Mesendoderm (in vitro differentiated cells): ENCODE results near the gene IL17RE.

Experiments
- DNase-seq: peaks from one replicate; pipeline ENCODE4 v3.0.0; 2013
- H2AK5ac ChIP-seq: 2 replicates; pipeline ENCODE4 v1.6.1; 2013; ENCODE audit warnings: low read length, inconsistent platforms
- H2BK120ac ChIP-seq: 2 replicates; pipeline ENCODE4 v1.6.1; 2013; ENCODE audit warnings: low read depth, mild to moderate bottlenecking, low read length, moderate library complexity, mixed read lengths
- H2BK15ac ChIP-seq: replicated peaks from 2 replicates; pipeline ENCODE4 v1.6.1; 2013; ENCODE audit warnings: low read depth, mild to moderate bottlenecking, moderate library complexity
- H2BK5ac ChIP-seq: 2 replicates; pipeline ENCODE4 v1.6.1; 2013; ENCODE audit warnings: low read length, inconsistent platforms
- H3K18ac ChIP-seq: 2 replicates; pipeline ENCODE4 v1.6.1; 2013; ENCODE audit warnings: mild to moderate bottlenecking, low read length, mixed read lengths
- H3K23ac ChIP-seq: one replicate; pipeline ENCODE4 v1.6.1; 2013; ENCODE audit warnings: low read length
- H3K27ac ChIP-seq: 2 replicates; pipeline ENCODE4 v1.5.1; 2013; ENCODE audit warnings: low read depth, mild to moderate bottlenecking, inconsistent platforms, low read length, moderate library complexity
- H3K27me3 ChIP-seq: 2 replicates; pipeline ENCODE4 v1.6.1; 2013; ENCODE audit warnings: low read length, control low read depth, mild to moderate bottlenecking, inconsistent platforms; ENCODE audit not compliant: insufficient read depth, poor library complexity
- H3K36me3 ChIP-seq: 2 replicates; pipeline ENCODE4 v1.6.1; 2013; ENCODE audit warnings: low read length, inconsistent platforms; ENCODE audit not compliant: control insufficient read depth, insufficient read depth
- H3K4ac ChIP-seq: one replicate; pipeline ENCODE4 v1.6.1; 2013; ENCODE audit warnings: low read depth, mild to moderate bottlenecking, low read length, moderate library complexity
- H3K4me1 ChIP-seq: 2 replicates; pipeline ENCODE4 v1.6.1; 2013; ENCODE audit warnings: low read depth, low read length, inconsistent platforms; ENCODE audit not compliant: control insufficient read depth
- H3K4me2 ChIP-seq: 2 replicates; pipeline ENCODE4 v1.6.1; 2013; ENCODE audit warnings: low read length
- H3K4me3 ChIP-seq: 2 replicates; pipeline ENCODE4 v1.5.1; 2013; ENCODE audit warnings: mild to moderate bottlenecking, low read length
- H3K56ac ChIP-seq: one replicate; pipeline ENCODE4 v1.6.1; 2013; ENCODE audit warnings: low read length
- H3K79me1 ChIP-seq: 2 replicates; pipeline ENCODE4 v1.6.1; 2013; ENCODE audit warnings: low read length, inconsistent platforms
- H3K79me2 ChIP-seq: 2 replicates; pipeline ENCODE4 v1.6.1; 2013; ENCODE audit warnings: mild to moderate bottlenecking, low read length; ENCODE audit not compliant: control insufficient read depth, insufficient read depth
- H3K9ac ChIP-seq: 2 replicates; pipeline ENCODE4 v1.6.1; 2013; ENCODE audit warnings: low read length, inconsistent platforms
- H4K5ac ChIP-seq: one replicate; pipeline ENCODE4 v1.6.1; 2013; ENCODE audit warnings: low read length
- H4K8ac ChIP-seq: one replicate; pipeline ENCODE4 v1.6.1; 2013; ENCODE audit warnings: low read depth, mild to moderate bottlenecking, control low read depth, low read length, moderate library complexity
- WGBS: extraction: QIAGEN DNeasy Blood & Tissue Kit; methylation state at CpG from one replicate; pipeline ENCODE4 v1.1.7; 2013; ENCODE audit warnings: low lambda C conversion rate, missing lambda C conversion rate; ENCODE audit not compliant: insufficient coverage; ENCODE audit errors: extremely low coverage; 5-methylcytosine and 5-hydroxymethylcytosine counted together

The IL17RE gene

DNA sequence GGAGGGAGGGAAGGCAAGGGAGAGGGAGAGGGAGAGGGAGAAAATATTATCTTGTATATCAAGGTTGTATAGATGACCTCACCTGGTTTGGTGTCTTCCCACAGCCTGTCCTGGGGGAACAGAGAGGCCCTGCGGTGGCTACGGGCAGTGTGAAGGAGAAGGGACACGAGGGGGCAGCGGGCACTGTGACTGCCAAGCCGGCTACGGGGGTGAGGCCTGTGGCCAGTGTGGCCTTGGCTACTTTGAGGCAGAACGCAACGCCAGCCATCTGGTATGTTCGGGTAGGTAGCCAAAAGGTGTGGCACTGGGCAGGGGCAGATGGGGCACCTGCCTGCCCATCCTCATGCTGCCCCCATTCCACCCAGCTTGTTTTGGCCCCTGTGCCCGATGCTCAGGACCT, 38.1 kb downstream of the IL17RE start:
- H2BK120ac ChIP-seq: no peak overlapping the region
- no peak overlapping the region for H3K56ac ChIP-seq
- no peak overlapping the region for H4K5ac ChIP-seq
- H2AK5ac ChIP-seq: no peak overlapping the region
- no peaks in the 10 kb centered on the region for H3K79me2 ChIP-seq
- H3K4ac ChIP-seq: no peak overlapping the region
- H2BK5ac ChIP-seq: no peak overlapping the region
- H2BK15ac ChIP-seq: no peak overlapping the region
- no CpG with 5 or more reads among the region's 10 CpGs for WGBS
- no peaks in the 10 kb centered on the region for H3K79me1 ChIP-seq
- H3K18ac ChIP-seq: no peak overlapping the region
- H3K23ac ChIP-seq: no peak overlapping the region
- H3K27me3 ChIP-seq: no peaks in the 10 kb centered on the region
- H3K9ac ChIP-seq: no peak overlapping the region
- DNase-seq: no peak
- no peaks in the 10 kb centered on the region for H3K4me1 ChIP-seq
- H4K8ac ChIP-seq: no peak overlapping the region
- no peak overlapping the region for H3K27ac ChIP-seq
- no peak overlapping the region for H3K4me3 ChIP-seq
- H3K4me2 ChIP-seq: no peak overlapping the region
- H3K36me3 ChIP-seq: no peaks in the 10 kb centered on the region

DNA sequence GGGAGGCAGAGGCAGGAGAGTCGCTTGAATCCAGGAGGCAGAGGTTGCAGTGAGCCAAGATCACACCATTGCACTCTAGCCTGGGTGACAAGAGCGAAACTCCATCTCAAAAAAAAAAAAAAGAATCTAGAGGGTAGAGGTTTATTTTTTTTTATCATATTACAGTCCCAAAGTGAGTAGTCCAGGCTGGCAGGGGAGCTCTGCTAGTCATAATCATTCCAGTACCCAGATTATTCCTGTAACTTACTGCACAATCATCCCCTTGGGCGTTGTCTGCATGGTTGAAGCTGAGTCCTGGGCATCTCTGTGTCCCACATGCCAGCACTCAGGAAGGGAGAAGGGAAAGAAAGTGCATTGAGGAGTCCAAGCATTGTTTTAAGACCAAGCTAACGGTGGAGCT, 39.5 kb downstream of the IL17RE start:
- H3K9ac ChIP-seq: no peak overlapping the region
- no peak overlapping the region for H3K4me3 ChIP-seq
- H3K4ac ChIP-seq: no peak overlapping the region
- no peak overlapping the region for H3K56ac ChIP-seq
- no peak overlapping the region for H3K27ac ChIP-seq
- H3K4me1 ChIP-seq: no peaks in the 10 kb centered on the region
- H2AK5ac ChIP-seq: no peak overlapping the region
- H4K5ac ChIP-seq: no peak overlapping the region
- H3K23ac ChIP-seq: no peak overlapping the region
- no peak overlapping the region for H2BK120ac ChIP-seq
- no peaks in the 10 kb centered on the region for H3K36me3 ChIP-seq
- H3K18ac ChIP-seq: no peak overlapping the region
- no CpG with 5 or more reads among the region's 4 CpGs for WGBS
- DNase-seq: no peak
- no peaks in the 10 kb centered on the region for H3K27me3 ChIP-seq
- no peak overlapping the region for H3K4me2 ChIP-seq
- no peak overlapping the region for H2BK5ac ChIP-seq
- no peak overlapping the region for H2BK15ac ChIP-seq
- no peak overlapping the region for H4K8ac ChIP-seq
- no peaks in the 10 kb centered on the region for H3K79me2 ChIP-seq
- H3K79me1 ChIP-seq: no peaks in the 10 kb centered on the region

DNA sequence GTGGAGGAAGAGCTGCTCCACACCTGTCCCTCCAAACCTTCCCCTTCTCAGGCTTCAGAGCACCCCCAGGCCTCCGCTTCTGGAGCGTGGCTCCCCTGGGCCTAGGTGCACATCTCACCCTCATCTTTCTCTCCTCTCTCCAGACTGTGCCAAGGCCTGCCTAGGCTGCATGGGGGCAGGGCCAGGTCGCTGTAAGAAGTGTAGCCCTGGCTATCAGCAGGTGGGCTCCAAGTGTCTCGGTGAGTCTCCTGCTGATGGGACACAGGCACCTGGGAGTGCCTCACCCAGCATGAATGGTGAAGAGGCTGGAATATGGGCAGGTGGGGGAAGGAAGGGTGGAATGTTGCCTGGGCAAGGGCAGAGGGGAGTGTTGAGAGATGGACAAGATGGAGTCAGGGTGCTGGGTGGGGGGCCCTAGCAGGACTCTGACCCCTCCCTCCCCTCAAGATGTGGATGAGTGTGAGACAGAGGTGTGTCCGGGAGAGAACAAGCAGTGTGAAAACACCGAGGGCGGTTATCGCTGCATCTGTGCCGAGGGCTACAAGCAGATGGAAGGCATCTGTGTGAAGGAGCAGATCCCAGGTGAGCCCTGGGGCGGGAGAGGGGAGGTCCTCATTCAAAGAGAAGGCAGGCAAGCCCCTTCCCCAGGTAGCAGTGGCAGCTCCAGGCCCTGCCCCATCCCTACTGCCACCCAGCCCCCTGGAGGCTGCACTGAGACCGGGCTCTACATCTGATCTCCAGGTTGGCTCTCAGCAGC, 40.5 kb downstream of the IL17RE start:
- no CpG with 5 or more reads among the region's 11 CpGs for WGBS

DNA sequence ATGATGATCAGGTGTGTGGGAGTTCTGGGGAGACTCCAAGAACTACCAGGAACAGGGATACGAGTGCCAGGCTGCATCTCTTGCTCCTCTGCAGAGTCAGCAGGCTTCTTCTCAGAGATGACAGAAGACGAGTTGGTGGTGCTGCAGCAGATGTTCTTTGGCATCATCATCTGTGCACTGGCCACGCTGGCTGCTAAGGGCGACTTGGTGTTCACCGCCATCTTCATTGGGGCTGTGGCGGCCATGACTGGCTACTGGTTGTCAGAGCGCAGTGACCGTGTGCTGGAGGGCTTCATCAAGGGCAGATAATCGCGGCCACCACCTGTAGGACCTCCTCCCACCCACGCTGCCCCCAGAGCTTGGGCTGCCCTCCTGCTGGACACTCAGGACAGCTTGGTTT, 41.6 kb downstream of the IL17RE start:
- no peaks in the 10 kb centered on the region for H3K79me1 ChIP-seq
- H3K18ac ChIP-seq: no peak overlapping the region
- no peak overlapping the region for H4K8ac ChIP-seq
- H2BK15ac ChIP-seq: no peak overlapping the region
- no CpG with 5 or more reads among the region's 11 CpGs for WGBS
- H2AK5ac ChIP-seq: no peak overlapping the region
- no peak overlapping the region for H2BK5ac ChIP-seq
- no peaks in the 10 kb centered on the region for H3K36me3 ChIP-seq
- H3K27ac ChIP-seq: no peak overlapping the region
- no peak overlapping the region for H4K5ac ChIP-seq
- no peak overlapping the region for H3K9ac ChIP-seq
- H3K56ac ChIP-seq: no peak overlapping the region
- no peak overlapping the region for H3K23ac ChIP-seq
- H3K4ac ChIP-seq: no peak overlapping the region
- H3K4me2 ChIP-seq: no peak overlapping the region
- no peak overlapping the region for H3K4me3 ChIP-seq
- no peaks in the 10 kb centered on the region for H3K4me1 ChIP-seq
- no peak for DNase-seq
- no peaks in the 10 kb centered on the region for H3K79me2 ChIP-seq
- no peaks in the 10 kb centered on the region for H3K27me3 ChIP-seq
- H2BK120ac ChIP-seq: no peak overlapping the region

More for the DNA sequence above, 40.5 kb downstream of the IL17RE start:
- no peak overlapping the region for H4K5ac ChIP-seq
- no peaks in the 10 kb centered on the region for H3K79me1 ChIP-seq
- H2BK15ac ChIP-seq: no peak overlapping the region
- no peak overlapping the region for H3K27ac ChIP-seq
- no peak overlapping the region for H3K4me3 ChIP-seq
- H2AK5ac ChIP-seq: no peak overlapping the region
- H3K4me1 ChIP-seq: no peaks in the 10 kb centered on the region
- H2BK120ac ChIP-seq: no peak overlapping the region
- no peaks in the 10 kb centered on the region for H3K36me3 ChIP-seq
- H2BK5ac ChIP-seq: no peak overlapping the region
- no peak overlapping the region for H4K8ac ChIP-seq
- no peak overlapping the region for H3K9ac ChIP-seq
- no peak overlapping the region for H3K56ac ChIP-seq
- H3K23ac ChIP-seq: no peak overlapping the region
- no peak overlapping the region for H3K4ac ChIP-seq
- H3K4me2 ChIP-seq: no peak overlapping the region
- no peaks in the 10 kb centered on the region for H3K27me3 ChIP-seq
- no peaks in the 10 kb centered on the region for H3K79me2 ChIP-seq
- no peak overlapping the region for H3K18ac ChIP-seq
- DNase-seq: no peak

DNA sequence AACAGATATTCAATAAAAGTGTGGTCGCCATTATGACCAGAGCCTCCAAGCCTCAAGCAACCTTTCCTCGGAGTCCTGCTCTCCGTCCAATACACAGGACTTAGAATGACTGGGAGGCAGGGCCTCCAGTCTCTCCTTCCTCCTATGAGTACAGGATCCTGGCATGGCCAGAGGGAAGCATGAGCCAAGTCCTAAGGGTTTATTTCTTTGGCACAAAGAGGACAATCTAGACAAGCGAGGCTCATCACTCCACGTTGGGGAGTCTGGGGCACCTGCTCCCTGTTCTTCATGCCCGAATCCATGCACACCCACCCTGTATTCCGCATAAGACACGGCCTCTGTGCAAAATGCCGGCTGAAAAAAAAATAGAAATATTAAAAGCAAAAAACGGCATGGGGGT, 42.7 kb downstream of the IL17RE start:
- Histone ChIP-seq H3K18ac (no peak overlapping the region), H2BK120ac (no peak overlapping the region), H3K4me1 (no peaks in the 10 kb centered on the region), H2AK5ac (no peak overlapping the region), H3K56ac (no peak overlapping the region), H4K5ac (no peak overlapping the region), H3K4me2 (no peak overlapping the region), H3K4ac (no peak overlapping the region), H2BK5ac (no peak overlapping the region), H3K27me3 (no peaks in the 10 kb centered on the region), H3K36me3 (no peaks in the 10 kb centered on the region), H3K27ac (no peak overlapping the region), H3K9ac (no peak overlapping the region), H3K4me3 (no peak overlapping the region), H2BK15ac (no peak overlapping the region), H3K79me1 (no peaks in the 10 kb centered on the region), H3K23ac (no peak overlapping the region), H3K79me2 (no peaks in the 10 kb centered on the region), H4K8ac (no peak overlapping the region)
- no peak for DNase-seq
- no CpG with 5 or more reads among the region's 10 CpGs for WGBS
